ENCODE data around the gene TMC8.
"Not testable (repeated sequence)": the region's sequence is repeated elsewhere in the genome, so short reads cannot be mapped to it uniquely, and the experiment has no call there.

The TMC8 gene

DNA sequence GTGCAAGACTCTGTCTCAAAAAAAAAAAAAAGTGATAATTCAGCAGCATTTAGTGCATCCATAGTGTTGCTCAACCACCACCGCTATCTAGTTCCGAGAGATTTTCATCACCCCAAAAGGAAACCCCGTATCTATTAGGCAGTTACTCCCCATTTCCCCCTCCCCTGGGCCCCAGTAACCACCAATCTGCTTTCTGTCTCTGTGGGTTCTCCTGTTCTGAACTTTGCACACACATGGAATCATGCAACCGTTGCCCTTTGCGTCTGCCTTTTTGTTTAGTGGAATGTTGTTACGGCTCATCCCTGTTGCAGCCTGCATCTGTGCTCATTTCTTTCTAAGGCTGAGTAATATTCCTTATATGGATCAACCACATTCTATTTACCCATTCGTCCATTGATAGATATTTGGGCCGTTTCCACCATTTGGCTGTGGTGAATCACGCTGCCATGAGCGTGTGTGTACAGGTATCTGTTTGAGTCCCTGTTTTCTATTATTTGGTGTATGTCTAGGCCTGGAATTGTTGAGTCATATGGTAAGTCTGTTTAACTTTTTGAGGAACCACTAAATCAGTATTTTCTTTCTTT lies 29.1 kb downstream of the TMC8 start:
- peak; percentile 86 for DNase-seq (ENCODE audit: low read depth)

DNA sequence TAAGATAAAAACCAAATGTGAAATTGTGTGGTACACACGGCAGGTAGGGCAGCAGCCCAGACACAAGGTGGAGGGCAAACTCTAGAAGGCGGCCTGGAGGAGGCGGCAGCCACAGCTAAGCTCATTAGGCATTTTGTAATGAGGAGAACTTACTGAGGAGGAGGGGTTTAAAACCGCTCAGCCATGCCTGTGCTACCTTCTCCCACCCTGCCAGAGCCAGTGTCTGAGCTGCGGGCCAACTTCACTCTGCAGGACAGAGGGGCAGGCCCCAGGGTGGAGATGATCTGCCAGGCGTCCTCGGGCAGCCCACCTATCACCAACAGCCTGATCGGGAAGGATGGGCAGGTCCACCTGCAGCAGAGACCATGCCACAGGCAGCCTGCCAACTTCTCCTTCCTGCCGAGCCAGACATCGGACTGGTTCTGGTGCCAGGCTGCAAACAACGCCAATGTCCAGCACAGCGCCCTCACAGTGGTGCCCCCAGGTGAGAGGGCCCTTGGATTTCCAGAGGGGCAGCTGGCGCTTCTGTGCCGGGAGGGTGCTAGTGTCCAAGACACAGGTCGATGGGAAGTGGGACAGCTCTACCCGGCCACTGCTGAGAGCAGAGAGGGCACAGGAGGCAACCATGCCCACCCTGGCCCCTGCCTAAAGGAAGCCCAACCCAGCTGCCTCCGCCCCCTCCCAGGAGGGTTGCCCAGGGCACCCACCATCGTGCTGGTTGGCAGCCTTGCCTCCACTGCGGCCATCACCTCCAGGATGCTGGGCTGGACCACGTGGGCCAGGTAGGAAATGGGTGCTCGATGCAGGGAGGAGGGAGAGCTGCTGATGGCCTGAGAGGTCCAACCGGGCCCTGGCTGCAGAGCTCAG lies 33.5 kb downstream of the TMC8 start:
- DNase-seq (ENCODE audit: low read depth), result no peak

DNA sequence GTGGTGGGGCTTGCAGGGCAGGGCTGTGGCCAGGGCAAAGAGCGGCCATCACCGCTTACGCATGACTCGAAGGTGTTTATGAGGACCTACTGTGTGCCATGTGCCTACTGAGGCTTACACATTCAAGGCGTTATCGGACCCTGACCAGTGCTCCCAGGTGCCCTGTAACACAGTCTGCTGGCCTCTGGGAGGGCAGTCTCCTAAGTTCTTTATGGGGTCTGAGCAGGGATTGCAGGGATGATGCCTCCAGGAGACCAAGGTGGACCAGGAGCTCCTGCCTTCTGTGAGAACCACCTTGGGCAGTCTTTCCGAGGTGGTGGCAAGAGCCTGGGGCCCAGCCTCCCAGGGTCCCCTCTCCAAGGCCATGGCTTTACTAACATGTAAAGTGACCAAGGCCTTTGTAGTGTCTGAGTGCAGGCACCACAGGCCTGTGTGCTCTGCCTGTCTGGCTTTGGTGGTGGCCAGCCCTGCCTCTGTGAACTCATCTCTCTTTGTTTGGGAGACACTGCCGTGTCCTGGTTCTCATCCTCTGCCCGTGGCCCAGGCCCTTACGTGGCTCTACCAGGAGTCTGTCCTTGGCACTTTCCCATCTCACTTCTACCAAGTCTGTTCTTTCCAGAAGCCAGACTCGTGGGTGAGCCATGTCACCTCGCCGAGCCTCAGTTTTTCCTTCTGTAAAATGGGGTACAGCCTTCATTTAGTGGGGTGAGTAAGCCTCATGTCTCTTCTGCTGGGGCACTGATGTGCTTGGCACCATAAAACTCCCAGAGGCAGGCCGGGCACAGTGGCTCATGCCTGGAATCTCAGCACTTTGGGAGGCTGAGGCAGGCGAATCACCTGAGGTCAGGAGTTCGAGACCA lies 34.4 kb downstream of the TMC8 start:
- no peak for DNase-seq (ENCODE audit: low read depth)

DNA sequence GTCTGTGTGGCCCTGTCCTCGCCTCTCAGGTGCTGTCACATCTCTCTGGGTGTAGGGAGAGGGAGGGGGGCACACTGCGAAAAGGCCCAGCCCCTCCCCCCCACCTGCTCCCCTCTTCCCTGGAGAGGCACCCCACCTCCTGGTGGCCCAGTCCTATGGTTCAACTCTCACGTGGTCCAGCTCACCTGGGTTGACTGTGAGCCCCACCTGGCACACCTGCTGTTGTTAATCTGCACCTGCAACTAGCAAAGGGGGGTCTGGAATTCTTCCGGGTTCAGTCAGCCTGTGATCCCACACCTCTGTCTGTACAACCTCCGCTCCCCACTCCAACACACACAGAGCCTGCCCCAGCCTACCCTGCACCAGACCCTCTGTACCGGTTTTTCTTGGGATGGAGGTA lies 35.8 kb downstream of the TMC8 start:
- no peak for DNase-seq (ENCODE audit: low read depth)

DNA sequence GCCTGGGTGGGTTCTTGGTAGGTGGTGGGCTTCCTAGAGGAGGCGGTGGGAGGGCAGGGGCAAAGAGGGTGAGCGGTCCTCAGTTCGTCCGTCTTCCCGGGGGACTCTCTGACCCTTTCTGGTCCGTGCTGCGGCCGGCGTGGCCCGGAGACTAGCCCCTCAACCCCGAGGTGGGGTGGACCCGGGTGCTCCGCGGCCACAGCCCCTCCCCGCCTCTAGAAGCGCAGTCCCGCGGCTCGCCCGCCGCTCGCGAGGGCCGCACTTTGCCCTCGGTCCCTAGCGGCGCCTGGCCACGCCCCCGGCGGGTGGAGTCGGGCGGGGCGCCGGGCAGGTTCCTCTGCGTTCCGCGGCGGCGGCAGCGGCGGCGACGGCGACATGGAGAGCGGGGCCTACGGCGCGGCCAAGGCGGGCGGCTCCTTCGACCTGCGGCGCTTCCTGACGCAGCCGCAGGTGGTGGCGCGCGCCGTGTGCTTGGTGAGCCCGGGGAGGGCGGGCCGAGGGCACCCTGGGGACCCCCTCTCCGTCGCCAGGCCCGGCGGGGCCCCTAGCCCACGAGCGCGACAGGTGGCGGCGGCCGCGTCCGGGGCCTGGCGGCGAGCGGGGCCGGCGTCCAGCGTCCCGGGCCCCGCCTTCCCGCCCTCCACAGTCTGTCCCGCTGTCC lies 37.8 kb downstream of the TMC8 start, which contains the start of gene SYNGR2:
Gene SYNGR2 (plus strand): TSS at position 340 of the 661 bp plus-strand sequence. CDS start 36 bp downstream, at position 376.
- DNase-seq (ENCODE audit: low read depth), result peak; percentile 25

DNA sequence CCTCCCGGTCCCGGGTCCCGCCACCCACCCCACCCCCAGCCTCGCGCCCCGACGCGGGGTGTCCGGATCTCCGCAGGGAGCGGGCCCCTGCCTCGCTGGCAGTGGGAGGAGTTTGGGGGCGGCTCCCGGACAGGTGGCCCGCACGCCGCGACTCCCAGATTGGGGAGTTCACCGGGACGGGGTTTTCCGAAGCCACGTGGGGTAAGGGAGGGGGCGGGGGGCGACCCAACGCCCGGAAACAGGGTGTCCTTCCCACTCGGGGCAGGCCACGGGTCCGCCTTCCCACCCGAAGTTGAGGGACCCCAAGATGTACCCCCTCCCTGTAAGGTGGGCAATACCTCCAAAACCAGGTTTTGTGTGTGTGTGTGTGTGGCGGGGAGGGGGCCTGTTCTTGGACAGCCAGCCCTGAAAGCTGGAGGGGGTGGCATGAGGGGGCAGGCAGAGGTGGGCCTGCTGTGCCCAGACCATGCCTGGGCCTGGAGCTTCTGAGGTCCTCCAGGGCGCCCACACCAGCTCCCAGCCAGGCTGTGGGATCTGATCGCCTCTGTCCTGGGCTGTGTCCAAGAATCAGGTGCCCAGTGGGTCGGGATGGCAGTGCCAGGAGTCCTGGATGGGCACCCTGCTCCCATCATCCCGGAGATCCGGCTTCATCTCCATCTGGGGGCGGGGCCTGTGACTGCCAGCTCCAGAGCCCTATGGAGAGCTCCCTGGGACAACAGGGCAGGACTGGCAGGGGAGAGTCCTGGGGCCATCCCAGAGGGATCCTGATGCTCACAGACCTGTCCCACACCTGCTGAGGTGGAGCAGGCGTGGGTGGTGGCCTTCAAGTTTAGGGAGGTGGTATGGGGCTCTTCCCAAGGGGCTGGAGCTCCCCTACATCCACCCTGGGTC lies 38.6 kb downstream of the TMC8 start:
- DNase-seq (ENCODE audit: low read depth), result peak; percentile 31

DNA sequence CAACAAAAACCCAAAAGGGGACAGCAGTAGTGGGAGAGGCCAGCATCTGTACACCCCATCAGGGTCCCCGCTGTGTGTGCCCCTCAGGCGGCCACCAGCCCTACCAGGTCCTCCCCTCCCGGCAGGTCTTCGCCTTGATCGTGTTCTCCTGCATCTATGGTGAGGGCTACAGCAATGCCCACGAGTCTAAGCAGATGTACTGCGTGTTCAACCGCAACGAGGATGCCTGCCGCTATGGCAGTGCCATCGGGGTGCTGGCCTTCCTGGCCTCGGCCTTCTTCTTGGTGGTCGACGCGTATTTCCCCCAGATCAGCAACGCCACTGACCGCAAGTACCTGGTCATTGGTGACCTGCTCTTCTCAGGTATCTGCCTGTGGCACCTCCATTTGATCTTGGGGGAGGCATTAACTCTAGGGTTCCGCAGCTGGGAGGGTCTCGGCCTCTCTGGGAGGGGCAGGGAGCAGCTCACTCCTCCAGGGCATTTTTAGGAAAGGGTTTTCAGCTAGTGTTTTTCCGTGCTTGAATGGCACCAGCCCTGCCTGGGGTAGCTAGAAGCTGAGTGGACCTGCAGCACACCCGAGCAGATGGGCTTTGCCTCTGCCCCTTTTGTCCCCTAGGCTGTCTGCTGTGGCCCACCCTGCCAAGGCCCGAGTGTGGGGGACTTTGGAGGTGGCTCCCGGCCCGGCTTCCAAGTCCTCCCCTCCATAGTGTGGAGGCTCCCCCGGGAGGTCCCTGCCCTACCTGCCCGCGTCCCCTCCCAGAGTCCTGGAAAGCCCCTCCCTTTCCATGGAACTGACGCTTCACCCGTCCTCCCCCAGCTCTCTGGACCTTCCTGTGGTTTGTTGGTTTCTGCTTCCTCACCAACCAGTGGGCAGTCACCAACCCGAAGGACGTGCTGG lies 40.4 kb downstream of the TMC8 start:
- DNase-seq (ENCODE audit: low read depth), result no peak

DNA sequence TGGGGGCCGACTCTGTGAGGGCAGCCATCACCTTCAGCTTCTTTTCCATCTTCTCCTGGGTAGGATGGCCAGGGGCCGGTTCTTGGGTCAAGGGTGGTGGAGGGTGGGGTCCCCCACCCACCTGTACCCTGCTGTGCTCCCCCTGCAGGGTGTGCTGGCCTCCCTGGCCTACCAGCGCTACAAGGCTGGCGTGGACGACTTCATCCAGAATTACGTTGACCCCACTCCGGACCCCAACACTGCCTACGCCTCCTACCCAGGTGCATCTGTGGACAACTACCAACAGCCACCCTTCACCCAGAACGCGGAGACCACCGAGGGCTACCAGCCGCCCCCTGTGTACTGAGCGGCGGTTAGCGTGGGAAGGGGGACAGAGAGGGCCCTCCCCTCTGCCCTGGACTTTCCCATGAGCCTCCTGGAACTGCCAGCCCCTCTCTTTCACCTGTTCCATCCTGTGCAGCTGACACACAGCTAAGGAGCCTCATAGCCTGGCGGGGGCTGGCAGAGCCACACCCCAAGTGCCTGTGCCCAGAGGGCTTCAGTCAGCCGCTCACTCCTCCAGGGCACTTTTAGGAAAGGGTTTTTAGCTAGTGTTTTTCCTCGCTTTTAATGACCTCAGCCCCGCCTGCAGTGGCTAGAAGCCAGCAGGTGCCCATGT lies 41.1 kb downstream of the TMC8 start:
- not testable (repeated sequence) for DNase-seq (ENCODE audit: low read depth)

DNA sequence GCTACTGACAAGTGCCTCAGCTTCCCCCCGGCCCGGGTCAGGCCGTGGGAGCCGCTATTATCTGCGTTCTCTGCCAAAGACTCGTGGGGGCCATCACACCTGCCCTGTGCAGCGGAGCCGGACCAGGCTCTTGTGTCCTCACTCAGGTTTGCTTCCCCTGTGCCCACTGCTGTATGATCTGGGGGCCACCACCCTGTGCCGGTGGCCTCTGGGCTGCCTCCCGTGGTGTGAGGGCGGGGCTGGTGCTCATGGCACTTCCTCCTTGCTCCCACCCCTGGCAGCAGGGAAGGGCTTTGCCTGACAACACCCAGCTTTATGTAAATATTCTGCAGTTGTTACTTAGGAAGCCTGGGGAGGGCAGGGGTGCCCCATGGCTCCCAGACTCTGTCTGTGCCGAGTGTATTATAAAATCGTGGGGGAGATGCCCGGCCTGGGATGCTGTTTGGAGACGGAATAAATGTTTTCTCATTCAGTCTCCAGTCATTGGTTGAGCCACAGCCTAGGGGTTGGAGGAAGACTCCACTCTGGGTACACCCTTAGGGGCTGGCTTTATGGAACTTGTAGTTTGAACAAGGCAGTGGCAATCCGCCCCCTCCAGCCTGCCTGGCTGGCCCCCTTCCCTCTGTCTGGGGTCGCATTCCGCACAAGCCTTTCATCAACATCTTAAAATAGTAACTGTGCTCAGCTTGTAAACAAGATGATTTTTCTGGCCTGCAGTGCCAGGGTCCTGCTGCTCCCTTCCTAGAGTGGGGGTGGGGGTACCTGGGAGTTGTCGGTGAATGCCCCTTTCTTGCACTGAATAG lies 41.9 kb downstream of the TMC8 start:
- peak; percentile 34 for DNase-seq (ENCODE audit: low read depth)

DNA sequence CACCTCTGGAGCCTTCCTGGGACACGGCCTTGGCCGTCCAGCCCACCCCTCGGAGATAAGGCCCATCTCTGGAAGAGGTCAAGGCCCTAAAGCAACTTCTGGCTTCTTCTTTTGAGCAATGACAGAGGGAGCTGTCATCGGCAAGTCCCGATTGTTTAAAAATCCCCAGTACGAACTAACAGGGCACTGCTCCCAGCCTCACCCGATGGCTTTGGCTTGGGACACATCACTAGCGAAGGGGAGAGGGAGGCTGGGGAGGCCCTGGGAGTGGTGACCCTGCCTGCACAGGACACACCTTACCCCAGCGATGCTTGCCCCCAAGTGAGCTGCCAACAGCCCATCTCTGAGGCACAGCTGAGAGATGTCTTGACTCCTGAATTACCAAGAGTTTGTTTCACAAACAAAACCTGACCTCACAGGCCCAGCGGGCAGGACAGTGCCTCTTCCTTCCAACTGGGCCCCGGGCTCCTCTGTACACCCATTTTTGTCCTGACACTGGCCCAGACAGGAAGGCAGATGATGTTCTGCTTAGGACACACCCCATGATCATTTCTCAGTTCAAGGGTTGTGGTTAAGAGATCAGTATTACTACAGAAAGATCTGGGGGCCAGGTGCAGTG lies 42.6 kb downstream of the TMC8 start:
- DNase-seq (ENCODE audit: low read depth), result no peak

DNA sequence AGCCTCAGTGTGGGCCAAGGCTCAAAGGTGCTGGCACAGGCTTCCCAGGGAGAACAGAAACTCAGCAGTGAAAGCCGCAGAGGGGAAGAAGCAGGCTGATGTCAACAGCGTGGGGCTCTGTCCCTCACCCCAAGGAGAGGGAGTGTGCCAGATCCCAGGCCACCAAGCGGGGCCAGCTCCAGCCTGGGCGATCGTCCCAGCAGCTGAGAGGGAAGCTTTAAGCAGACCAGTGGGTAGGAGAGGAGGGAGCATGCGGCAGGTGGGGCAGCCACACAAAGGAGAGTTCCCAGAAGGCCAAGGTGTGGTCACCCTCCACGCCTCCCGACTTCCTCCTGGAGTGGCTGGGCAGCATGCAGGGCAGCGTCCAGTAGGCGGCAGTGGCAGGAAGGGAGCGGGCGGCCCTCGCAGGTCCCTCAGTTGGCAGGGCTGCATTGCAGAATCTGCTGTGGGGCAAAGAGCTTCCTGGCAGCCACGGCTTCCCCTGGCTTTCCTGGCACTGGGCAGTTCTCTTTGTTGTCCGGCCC lies 43.8 kb downstream of the TMC8 start:
- DNase-seq (ENCODE audit: low read depth), result no peak

DNA sequence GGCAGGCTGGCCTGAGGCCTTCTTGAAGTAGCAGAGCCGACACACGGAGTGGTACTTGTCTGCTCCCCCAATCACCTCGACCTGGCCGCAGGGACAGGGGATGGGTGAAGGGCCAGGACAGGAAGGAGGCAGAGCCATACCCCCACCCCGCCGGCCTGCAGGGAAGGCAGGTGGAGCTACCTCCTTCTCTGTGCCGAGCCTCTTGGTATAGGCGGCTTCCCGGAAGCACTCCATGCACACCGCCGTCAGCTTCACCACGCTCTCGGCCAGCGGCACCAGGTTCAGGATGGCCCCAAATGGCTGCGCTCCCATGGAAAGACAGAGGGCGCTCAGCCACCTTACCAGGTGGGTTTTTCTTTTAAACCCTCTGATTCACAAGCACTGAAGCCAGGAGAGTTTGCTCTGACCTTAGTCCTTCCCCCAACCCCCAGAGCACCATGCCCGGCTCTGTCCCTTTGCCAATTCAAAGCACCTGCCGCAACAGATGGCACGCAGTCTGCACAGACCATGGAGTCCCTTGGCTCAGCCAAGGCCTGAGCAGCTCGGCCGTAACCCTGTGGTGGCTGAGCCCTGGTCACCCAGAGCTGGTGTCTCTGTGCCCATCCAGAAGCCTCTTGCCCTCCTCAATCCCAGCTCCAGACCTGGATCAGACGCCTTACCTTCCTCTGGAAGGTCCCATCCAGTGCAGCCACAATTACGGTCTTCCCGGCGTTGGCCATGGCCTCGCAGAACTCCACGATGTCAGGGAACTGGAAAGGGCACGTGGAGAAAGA lies 44.5 kb downstream of the TMC8 start:
- DNase-seq (ENCODE audit: low read depth), result no peak

DNA sequence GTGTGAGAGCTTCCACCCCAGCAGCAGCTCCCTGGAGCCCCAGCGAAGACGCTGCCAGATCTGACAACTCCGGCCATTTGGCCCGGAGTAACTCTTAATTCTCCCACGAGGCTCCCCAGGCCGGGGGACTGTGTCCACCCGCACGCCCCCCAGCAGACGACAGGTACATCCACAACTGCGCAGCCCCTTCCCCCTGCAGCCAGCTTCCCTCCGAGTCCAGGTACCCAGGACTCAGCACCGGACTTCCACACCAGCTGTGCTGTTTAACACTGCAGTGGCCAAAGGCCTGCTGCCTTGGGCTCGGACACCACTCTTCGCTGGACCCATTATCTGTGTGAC lies 45.0 kb downstream of the TMC8 start:
- DNase-seq (ENCODE audit: low read depth), result no peak

DNA sequence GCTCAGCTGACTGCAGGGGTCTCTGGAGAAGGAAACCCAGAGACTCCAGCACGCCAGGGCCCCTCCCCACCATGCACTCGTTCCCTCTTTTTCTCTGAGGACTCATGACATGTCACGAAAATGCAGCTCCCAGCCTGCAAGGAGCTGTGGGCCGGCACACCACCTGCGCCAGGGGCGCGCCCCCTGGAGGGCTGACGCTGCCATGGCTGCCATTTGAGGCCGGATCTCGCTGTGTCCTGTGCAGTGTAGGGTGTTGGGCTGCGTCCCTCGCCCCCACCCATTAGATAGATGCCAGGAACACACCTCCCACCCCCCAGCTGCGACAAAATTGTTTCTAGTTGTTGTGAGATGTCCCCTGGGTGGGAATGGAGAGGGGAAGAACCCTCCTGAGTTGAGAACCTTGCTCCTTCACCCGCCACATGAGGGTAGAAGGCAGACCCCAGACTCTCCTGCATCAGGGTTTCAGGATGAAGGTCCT lies 46.0 kb downstream of the TMC8 start:
- DNase-seq (ENCODE audit: low read depth), result peak; percentile 26

DNA sequence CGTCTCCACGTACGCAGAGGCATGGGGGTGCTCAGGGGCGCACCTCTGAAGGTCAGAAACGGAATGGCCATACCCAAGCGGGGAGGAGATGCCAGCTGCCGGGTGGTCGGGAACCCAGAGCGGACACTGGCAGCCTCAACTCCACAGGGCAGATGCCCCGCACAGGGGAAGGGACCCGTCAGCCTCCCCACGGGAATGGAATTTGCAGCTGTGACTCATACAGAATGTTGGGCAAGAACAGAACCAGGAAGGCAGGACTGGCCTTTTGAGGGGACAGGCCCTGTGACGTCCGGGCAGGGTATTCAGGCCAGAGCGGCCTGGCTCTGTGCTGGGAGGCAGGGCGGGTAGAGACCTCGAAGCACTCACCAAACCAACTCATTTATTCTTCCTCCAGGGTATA lies 48.8 kb downstream of the TMC8 start:
- peak; percentile 82 for DNase-seq (ENCODE audit: low read depth)

DNA sequence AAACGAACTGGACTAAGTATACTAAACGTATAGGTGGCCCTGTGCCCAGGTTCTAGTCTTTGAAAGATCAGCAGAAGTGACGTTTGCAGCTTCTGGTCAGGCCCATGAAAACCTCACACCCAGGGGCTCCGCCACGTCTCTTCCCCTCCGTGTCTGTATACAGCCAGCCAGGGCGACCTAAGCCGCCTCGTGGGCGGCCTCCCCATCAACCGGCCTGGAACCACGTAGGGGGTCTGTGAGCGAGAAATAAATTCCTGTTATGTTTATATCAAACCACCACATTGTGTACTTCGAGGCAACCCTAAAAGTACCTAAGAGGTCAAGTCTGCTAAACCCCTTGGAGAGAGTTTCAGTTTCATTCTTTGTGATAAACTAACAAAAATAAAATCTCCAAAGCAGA lies 49.5 kb downstream of the TMC8 start:
- DNase-seq (ENCODE audit: low read depth), result peak; percentile 24

DNA sequence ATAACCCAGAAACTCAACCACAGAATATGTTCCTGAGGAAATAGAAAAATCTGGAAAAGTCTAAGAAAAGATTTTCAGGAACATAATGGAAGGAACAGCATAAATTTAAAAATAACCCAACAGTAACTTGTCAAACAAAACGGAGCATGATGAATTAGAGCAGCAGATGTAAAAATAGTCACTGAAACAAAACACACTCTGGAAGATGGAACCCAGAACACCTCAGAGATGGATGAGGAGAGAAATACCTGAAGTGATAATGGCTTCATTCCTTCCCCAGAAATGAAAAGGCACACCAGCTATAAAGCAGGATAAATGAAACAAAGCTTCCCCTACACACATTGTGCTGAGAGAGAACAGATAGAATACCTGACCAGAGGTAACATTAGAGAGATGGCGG lies 49.9 kb downstream of the TMC8 start:
- no peak for DNase-seq (ENCODE audit: low read depth)
